A673 (cell line): ENCODE measurements around the gene ADARB2. TPM values are rescaled to one million over a fixed set of nuclear protein-coding genes. Genes with fewer than 3 reads are reported as not detected.

Source experiments
- BruUV-seq: library from RNA; stranded (reverse); fragments of 400-500 nt; replicated peaks from 2 replicates; lab custom pipeline; 2021; lab: Mats Ljungman, UMichigan
- CTCF ChIA-PET: fragments of 300-600 bp; sonication (Branson Sonifier 250); formaldehyde crosslinking; loops from one replicate; lab custom pipeline; 2022; ENCODE audit warnings: antibody characterized with exemption; lab: Charles Lee
- POLR2A ChIA-PET: fragments of 300-600 bp; sonication (Branson Sonifier 250); formaldehyde crosslinking; loops from one replicate; lab custom pipeline; 2022; ENCODE audit warnings: antibody characterized with exemption; ENCODE audit not compliant: low non-redundant PET; lab: Charles Lee
- DNase-seq: peaks from one replicate; pipeline ENCODE4 v3.0.0-alpha.2; 2015; ENCODE audit warnings: low spot score
- H3K27ac ChIP-seq: fragments of 200-600 bp; sonication (generic); 2 replicates; pipeline ENCODE4 v1.5.1; 2016; ENCODE audit warnings: mixed run types, low read depth, mild to moderate bottlenecking, mixed read lengths, antibody characterized with exemption, low read length; ENCODE audit not compliant: poor library complexity, severe bottlenecking
- H3K27me3 ChIP-seq: fragments of 200-600 bp; sonication (generic); replicated peaks from 2 replicates; pipeline ENCODE4 v1.6.1; 2017; ENCODE audit warnings: mixed run types, low read depth, mild to moderate bottlenecking, mixed read lengths, antibody characterized with exemption, low read length; ENCODE audit not compliant: insufficient read depth, poor library complexity
- H3K36me3 ChIP-seq: fragments of 200-600 bp; sonication (generic); 2 replicates; pipeline ENCODE4 v1.6.1; 2016; ENCODE audit warnings: mixed run types, mild to moderate bottlenecking, mixed read lengths, antibody characterized with exemption, low read length; ENCODE audit not compliant: insufficient read depth, poor library complexity, severe bottlenecking
- H3K4me1 ChIP-seq: fragments of 200-600 bp; sonication (generic); 2 replicates; pipeline ENCODE4 v1.6.1; 2017; ENCODE audit warnings: mixed run types, mild to moderate bottlenecking, mixed read lengths, antibody characterized with exemption, low read length; ENCODE audit not compliant: insufficient read depth, poor library complexity, severe bottlenecking
- H3K4me3 ChIP-seq: fragments of 200-600 bp; sonication (generic); 2 replicates; pipeline ENCODE4 v1.5.1; 2016; ENCODE audit warnings: low read depth, mixed run types, mild to moderate bottlenecking, mixed read lengths, low read length; ENCODE audit not compliant: poor library complexity, severe bottlenecking
- H3K9me3 ChIP-seq: fragments of 200-600 bp; sonication (generic); 2 replicates; pipeline ENCODE4 v1.6.1; 2016; ENCODE audit warnings: mixed run types, low read depth, mild to moderate bottlenecking, mixed read lengths, antibody characterized with exemption, low read length; ENCODE audit not compliant: poor library complexity, severe bottlenecking
- CTCF ChIP-seq: fragments of 300-800, 200-600 bp; sonication (generic); conservative IDR thresholded peaks from 2 replicates; pipeline ENCODE4 v1.5.1; 2017; ENCODE audit warnings: low read depth, mild to moderate bottlenecking, antibody characterized with exemption, low read length, moderate library complexity, mixed read lengths
- EZH2 ChIP-seq: fragments of 200-600 bp; sonication (generic); IDR thresholded peaks from 2 replicates; pipeline ENCODE4 v1.6.1; 2017; ENCODE audit warnings: borderline replicate concordance, low read depth, mild to moderate bottlenecking, mixed read lengths, antibody characterized with exemption, low read length; ENCODE audit not compliant: poor library complexity, severe bottlenecking
- intact Hi-C: fragments of 100-400 bp; cut with micrococcal nuclease; formaldehyde crosslinking; loops from one replicate; pipeline ENCODE4 v1.10.0; 2022; ENCODE audit not compliant: unreplicated experiment
- total RNA-seq: library from RNA; stranded (reverse); gene quantifications from 2 replicates; pipeline ENCODE4 v1.2.3, GENCODE V29; 2021

The ADARB2 gene
- total RNA-seq, 1 experiment from 2014 or later: not detected

- H3K27ac ChIP-seq: no peak overlapping the region
- DNase-seq: no peak
- no TSS peak for BruUV-seq
- TF ChIP-seq CTCF (no peak), EZH2 (no peak)
- no peaks in the 10 kb centered on the region for H3K9me3 ChIP-seq
- POLR2A ChIA-PET: no interaction called here
- no peaks in the 10 kb centered on the region for H3K4me1 ChIP-seq
- peaks cover 76% of the 10 kb centered on the region for H3K27me3 ChIP-seq
- H3K36me3 ChIP-seq: no peaks in the 10 kb centered on the region
- CTCF ChIA-PET: no interaction called here
- H3K4me3 ChIP-seq: no peak overlapping the region
- intact Hi-C loops: no loop called here
These were observed 222.1 kb downstream of the ADARB2 start for GRCh38 chr10:1515121-1515779.

DNA sequence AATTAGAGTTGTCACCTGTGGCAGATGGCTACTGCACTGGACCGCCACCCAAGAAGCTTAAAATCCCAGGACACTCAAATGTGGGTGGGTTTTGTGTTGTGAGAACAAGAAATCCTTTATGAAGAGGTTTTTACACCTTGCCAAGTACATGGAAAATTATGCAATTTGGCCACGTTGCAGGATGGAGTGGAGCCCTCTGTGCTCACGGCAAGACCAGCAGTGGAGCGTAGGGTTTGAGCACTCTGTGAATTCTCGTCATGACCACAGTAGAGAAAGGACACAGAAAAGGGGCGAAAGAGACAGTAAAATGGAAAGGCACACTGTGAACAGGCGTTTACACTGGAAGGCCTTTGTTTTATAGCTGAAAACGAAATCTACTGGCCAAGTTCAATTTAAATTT is 222.6 kb downstream of the ADARB2 start:
- POLR2A ChIA-PET: no interaction called here
- no peak overlapping the region for H3K4me3 ChIP-seq

DNA sequence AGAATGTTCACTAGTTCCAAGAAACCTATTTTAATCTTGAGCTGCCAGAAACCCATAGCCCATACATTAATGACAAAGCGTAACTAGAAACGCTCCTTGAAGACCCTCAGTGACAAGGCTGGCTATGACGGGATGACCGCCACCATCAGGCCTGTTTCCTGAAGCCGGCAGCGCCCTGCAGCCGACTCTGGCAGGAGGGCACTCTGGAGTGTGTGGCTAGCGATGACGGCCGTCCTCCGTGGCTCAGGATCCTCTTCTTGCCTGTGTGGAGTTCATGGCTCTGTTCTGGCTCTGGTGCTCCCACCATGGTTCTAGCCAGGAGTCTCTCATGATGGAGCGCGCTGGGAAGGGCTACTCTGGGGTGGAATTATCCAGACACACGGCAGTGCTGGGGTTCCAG is 224.1 kb downstream of the ADARB2 start:
- intact Hi-C loops: no loop called here
- TF ChIP-seq EZH2: no peak
- TF ChIP-seq CTCF: no peak
- peaks cover 84% of the 10 kb centered on the region for H3K27me3 ChIP-seq
- H3K27ac ChIP-seq: no peak overlapping the region
- DNase-seq: no peak
- H3K4me3 ChIP-seq: no peak overlapping the region
- BruUV-seq: no TSS peak
- H3K4me1 ChIP-seq: no peaks in the 10 kb centered on the region
- no peaks in the 10 kb centered on the region for H3K9me3 ChIP-seq
- H3K36me3 ChIP-seq: no peaks in the 10 kb centered on the region
- ChIA-PET CTCF (no interaction called here), POLR2A (no interaction called here)

More for the DNA sequence above, 222.6 kb downstream of the ADARB2 start:
- TF ChIP-seq EZH2 (no peak), CTCF (no peak)
- DNase-seq: no peak
- Histone ChIP-seq H3K9me3 (no peaks in the 10 kb centered on the region), H3K27me3 (peaks cover 76% of the 10 kb centered on the region), H3K36me3 (no peaks in the 10 kb centered on the region), H3K4me1 (no peaks in the 10 kb centered on the region), H3K27ac (no peak overlapping the region)
- no TSS peak for BruUV-seq
- intact Hi-C loops: no loop called here
- CTCF ChIA-PET: no interaction called here
